ENCODE measurements around the gene GRM4.

GRM4 gene

DNA sequence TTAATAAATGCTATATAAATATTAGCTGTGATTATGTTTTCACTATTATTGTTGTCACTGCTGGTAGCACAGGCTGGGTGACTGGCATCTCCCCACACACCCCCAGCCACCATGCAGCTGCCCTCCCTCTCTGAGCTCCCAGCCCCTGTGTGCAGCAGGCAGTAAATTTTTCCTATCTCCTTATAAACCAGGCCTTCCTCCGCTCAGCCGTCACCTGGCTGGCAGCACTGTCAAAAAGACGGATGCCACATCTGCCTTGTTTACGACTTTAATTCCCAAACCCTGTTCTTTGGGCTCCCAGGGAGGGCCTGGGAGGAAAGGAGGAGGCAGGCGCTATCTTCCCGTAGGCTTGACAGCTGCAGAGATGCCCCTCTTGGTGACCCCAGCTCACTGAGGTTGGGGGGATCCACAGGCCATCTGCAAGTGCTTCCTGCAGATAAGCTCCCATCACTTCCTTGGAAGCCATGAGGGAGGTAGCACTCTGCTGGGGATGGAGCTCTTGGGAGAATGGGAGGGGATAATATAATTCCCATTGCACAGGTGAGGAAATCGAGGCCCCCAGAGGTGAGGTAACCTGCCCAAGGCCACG is 94.5 kb downstream of the GRM4 start:
- DNase-seq (ENCODE audit: low read depth) = no peak
- no peak for TF ChIP-seq CTCF (IDR thresholded peaks at IDR 0.05; ENCODE audit: low read depth, low read length, missing control alignments)
- no peak overlapping the region for H3K4me3 ChIP-seq (ENCODE audit: low read depth, low read length)

DNA sequence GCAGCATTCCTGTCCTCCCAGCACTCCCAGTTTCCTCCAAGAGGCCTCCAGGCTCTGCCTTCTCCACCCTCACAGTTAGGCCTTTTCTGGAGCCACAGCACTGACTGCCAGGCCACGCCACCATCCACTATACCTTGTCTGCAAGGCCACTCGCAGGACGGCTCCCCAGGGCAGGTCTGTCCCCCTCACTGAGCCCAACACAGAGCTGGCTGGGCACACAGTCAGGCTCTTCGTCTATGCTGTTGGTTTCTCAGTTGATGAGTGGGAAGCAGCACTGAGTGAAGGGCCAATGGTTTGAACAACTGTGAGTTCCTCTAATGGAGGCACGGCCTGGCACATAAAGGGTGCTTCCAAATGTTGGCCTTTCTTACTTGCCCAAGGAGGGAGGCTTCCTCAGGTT is 95.2 kb downstream of the GRM4 start:
- no peak for DNase-seq (ENCODE audit: low read depth)
- no peak for TF ChIP-seq CTCF (IDR thresholded peaks at IDR 0.05; ENCODE audit: low read depth, low read length, missing control alignments)
- no peak overlapping the region for H3K4me3 ChIP-seq (ENCODE audit: low read depth, low read length)

- TF ChIP-seq CTCF (IDR thresholded peaks at IDR 0.05; ENCODE audit: low read depth, low read length, missing control alignments) = no peak
- no peak for DNase-seq (ENCODE audit: low read depth)
- H3K4me3 ChIP-seq (ENCODE audit: low read depth, low read length) = no peak overlapping the region
Measured at GRCh38 chr6:34049395-34050342, 96.2 kb downstream of the GRM4 start.

GRCh38 chr6:34047913-34048867 is 97.7 kb downstream of the GRM4 start:
- H3K4me3 ChIP-seq (ENCODE audit: low read depth, low read length) = no peak overlapping the region
- DNase-seq (ENCODE audit: low read depth) = no peak
- no peak for TF ChIP-seq CTCF (IDR thresholded peaks at IDR 0.05; ENCODE audit: low read depth, low read length, missing control alignments)

DNA sequence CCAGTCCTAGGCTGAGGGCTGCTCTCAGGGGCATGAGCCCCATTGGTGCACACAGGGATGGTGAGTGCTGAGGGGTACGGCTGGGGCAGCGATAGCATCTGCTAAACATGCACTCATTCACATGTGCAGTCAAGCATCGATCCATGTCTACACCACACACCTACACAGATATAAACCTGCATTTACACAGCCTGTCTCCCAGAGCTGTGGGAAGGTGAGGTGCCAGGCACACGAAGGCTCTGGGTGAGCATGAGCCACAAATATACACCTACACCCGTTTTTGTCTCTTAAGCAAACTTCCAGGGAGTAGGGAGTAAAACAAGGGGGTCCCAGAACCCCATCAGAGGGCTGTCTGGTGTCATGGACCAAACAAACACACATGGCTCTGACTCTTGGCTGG is 99.3 kb downstream of the GRM4 start:
- no peak for TF ChIP-seq CTCF (IDR thresholded peaks at IDR 0.05; ENCODE audit: low read depth, low read length, missing control alignments)

GRCh38 chr6:34045771-34046170 is 100.1 kb downstream of the GRM4 start:
- no peak for DNase-seq (ENCODE audit: low read depth)
- H3K4me3 ChIP-seq (ENCODE audit: low read depth, low read length) = no peak overlapping the region
- TF ChIP-seq CTCF (IDR thresholded peaks at IDR 0.05; ENCODE audit: low read depth, low read length, missing control alignments) = no peak

More for the DNA sequence above, 99.3 kb downstream of the GRM4 start:
- H3K4me3 ChIP-seq (ENCODE audit: low read depth, low read length) = no peak overlapping the region
- DNase-seq (ENCODE audit: low read depth) = no peak
